Measurements from ENCODE around the gene MYO1D. TPM values are rescaled to one million over a fixed set of nuclear protein-coding genes. Genes with fewer than 3 reads are reported as not detected.

Gene MYO1D
- total and polyA plus RNA-seq, 2 donors (not counting 3 experiments of a cell fraction or from before 2014, with no cell fraction given) = 37.8 to 85.5 TPM

- intact Hi-C loops (cut with micrococcal nuclease) = no loop called here
- no peak for FAIRE-seq
- Histone ChIP-seq H3K4me1 (ENCODE audit: control insufficient read depth, extremely low read depth, insufficient read depth, low read length) (peaks cover 16% of the 10 kb centered on the region), H3K9me1 (replicated peaks; ENCODE audit: control insufficient read depth, extremely low read depth, insufficient read depth, low read length) (no peaks in the 10 kb centered on the region), H3K4me3 (replicated peaks in 1 of 3; ENCODE audit: insufficient read depth in 1 of 3, low read depth in 1 of 3, low read length in 3 of 3) (no peak overlapping the region), H3K27me3 (ENCODE audit: control insufficient read depth in 2 of 2, insufficient read depth in 2 of 2, low read length in 2 of 2) (no peaks in the 10 kb centered on the region), H2AFZ (ENCODE audit: low read depth, low read length) (no peak overlapping the region), H3K27ac (ENCODE audit: insufficient read depth, low read depth, low read length) (no peak overlapping the region), H3K4me2 (ENCODE audit: insufficient read depth, low read length) (no peak overlapping the region), H3K36me3 (ENCODE audit: control insufficient read depth in 2 of 2, extremely low read depth in 1 of 2, insufficient read depth in 2 of 2, low read length in 2 of 2) (no peaks in the 10 kb centered on the region), H3K9me3 (replicated peaks; ENCODE audit: control insufficient read depth, insufficient read depth, low read length) (no peaks in the 10 kb centered on the region), H3K79me2 (ENCODE audit: control insufficient read depth, insufficient read depth, low read length) (no peaks in the 10 kb centered on the region), H3K9ac (replicated peaks; ENCODE audit: extremely low read depth, insufficient read depth, low read length) (no peak overlapping the region), H4K20me1 (replicated peaks; ENCODE audit: control insufficient read depth, extremely low read depth, insufficient read depth, low read length) (no peaks in the 10 kb centered on the region)
- CTCF ChIA-PET = interaction anchor here (1.0 kb wide), 1 partner anchor 30 kb away, joined by 3 read pairs; no protein-coding TSS in a partner anchor
- TF ChIP-seq POLR2AphosphoS5 (IDR thresholded peaks at IDR 0.05; ENCODE audit: insufficient read depth, low read depth, low read length) = no peak
- TF ChIP-seq JUN (IDR thresholded peaks at IDR 0.05; ENCODE audit: borderline replicate concordance, insufficient read depth, insufficient read length, low read depth) = no peak
- TF ChIP-seq, protein P1, sequence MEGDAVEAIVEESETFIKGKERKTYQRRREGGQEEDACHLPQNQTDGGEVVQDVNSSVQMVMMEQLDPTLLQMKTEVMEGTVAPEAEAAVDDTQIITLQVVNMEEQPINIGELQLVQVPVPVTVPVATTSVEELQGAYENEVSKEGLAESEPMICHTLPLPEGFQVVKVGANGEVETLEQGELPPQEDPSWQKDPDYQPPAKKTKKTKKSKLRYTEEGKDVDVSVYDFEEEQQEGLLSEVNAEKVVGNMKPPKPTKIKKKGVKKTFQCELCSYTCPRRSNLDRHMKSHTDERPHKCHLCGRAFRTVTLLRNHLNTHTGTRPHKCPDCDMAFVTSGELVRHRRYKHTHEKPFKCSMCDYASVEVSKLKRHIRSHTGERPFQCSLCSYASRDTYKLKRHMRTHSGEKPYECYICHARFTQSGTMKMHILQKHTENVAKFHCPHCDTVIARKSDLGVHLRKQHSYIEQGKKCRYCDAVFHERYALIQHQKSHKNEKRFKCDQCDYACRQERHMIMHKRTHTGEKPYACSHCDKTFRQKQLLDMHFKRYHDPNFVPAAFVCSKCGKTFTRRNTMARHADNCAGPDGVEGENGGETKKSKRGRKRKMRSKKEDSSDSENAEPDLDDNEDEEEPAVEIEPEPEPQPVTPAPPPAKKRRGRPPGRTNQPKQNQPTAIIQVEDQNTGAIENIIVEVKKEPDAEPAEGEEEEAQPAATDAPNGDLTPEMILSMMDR (IDR thresholded peaks at IDR 0.05; ENCODE audit: extremely low read depth in 1 of 2, insufficient read depth in 1 of 2, low read depth in 1 of 2, low read length in 2 of 2) = no peak
- no peak for TF ChIP-seq MAX (IDR thresholded peaks at IDR 0.05; ENCODE audit: insufficient read depth, insufficient read length)
- no peak for TF ChIP-seq GATA2 (IDR thresholded peaks at IDR 0.05; ENCODE audit: insufficient read depth, insufficient read length, low read depth, low read length)
- TF ChIP-seq FOS (IDR thresholded peaks at IDR 0.05; ENCODE audit: borderline replicate concordance, insufficient read depth, low read length) = no peak
- TF ChIP-seq POLR2A (IDR thresholded peaks at IDR 0.05; ENCODE audit: low read depth, low read length) = no peak
- no peak for TF ChIP-seq EZH2 (IDR thresholded peaks at IDR 0.05; ENCODE audit: borderline replicate concordance, low read depth, low read length, severe bottlenecking)
- no peak for TF ChIP-seq MYC (IDR thresholded peaks at IDR 0.05; ENCODE audit: low read depth, low read length)
- dilution Hi-C loops (cut with MboI; ENCODE audit: extremely low pct_ligation_motif_present, low sequenced_read_pairs) = no loop called here
- POLR2A ChIA-PET = no interaction called here
- no TSS peak for BruUV-seq (replicated peaks)
- DNase-seq (ENCODE audit: low read depth, low spot score) = no peak
Observed at GRCh38 chr17:32549559-32549958, 327.4 kb downstream of the MYO1D start.
